GM19438 (cell line): ENCODE data around the gene NTM.
"Not testable (repeated sequence)": the region's sequence is repeated elsewhere in the genome, so short reads cannot be mapped to it uniquely, and the experiment has no call there.

ENCODE experiments used
- ATAC-seq: cut with Tn5 transposase; IDR thresholded peaks from one replicate; pipeline ENCODE4 v1.9.1; 2021; ENCODE audit warnings: low read depth; ENCODE audit not compliant: unreplicated experiment

NTM gene

DNA sequence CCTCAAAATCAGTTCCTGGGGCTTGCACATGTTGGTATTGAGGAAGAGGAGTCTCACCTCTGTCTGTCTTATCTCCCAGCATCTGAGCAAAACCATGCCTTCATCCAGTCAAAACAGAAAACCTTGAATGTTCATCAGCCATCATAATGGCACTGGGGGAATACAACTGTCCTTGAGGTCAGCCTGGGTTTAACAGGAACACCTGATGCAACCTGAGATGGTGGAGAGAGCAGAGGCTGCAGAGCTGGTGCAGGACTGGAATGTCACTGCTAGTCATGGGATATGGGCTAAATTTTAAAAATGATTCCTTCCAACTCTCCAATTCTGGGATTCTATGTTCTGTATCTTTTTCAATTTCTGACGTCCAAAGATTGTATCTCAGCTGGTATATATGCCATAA lies 931.0 kb downstream of the NTM start:
- ATAC-seq: no peak

DNA sequence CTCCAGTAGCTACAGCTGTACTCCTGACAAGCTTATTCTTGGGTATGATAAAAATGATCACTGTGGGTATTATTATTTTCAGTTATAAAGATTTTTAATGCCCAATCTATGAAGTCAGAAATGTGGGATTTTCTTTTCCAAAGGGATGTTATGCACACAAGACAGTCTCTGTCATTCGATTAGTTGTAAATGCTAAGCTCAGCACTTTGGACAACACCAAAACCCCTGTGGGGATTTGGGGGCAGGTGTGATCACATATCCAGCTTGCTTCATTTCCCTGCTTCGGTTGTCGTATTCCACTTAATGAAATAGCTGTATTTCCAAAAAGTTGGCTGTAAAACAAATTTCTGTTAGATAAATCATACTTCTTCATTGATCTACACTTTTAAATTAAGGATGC lies 931.5 kb downstream of the NTM start:
- no peak for ATAC-seq

DNA sequence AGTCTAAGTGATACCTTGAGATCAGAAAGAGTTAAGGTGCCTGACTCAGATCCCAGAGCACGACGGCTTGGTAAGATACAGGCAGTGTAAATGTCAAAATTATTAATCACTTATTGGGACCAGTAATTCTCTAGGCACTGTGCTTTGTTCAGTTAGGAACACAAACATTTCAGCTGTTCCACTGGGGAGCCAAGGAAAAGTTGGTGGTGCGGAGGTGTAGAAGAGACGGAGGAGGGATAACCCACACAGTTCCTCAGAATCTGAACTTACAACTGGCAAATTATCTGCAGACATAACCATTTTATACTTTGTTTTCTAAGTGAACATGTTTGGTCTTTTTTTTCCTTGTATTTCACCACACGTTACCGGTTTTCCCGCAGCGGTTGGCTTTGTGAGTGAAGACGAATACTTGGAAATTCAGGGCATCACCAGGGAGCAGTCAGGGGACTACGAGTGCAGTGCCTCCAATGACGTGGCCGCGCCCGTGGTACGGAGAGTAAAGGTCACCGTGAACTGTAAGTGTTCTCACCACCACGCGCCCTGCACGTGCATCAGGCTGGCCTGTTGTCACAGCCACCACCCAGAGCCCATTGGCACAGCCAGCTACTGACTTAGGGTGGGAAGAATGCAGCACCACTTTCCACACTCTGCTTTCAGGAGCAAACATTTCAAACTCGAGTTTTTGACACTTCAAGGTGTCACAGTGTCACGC lies 937.0 kb downstream of the NTM start:
- ATAC-seq: no peak

DNA sequence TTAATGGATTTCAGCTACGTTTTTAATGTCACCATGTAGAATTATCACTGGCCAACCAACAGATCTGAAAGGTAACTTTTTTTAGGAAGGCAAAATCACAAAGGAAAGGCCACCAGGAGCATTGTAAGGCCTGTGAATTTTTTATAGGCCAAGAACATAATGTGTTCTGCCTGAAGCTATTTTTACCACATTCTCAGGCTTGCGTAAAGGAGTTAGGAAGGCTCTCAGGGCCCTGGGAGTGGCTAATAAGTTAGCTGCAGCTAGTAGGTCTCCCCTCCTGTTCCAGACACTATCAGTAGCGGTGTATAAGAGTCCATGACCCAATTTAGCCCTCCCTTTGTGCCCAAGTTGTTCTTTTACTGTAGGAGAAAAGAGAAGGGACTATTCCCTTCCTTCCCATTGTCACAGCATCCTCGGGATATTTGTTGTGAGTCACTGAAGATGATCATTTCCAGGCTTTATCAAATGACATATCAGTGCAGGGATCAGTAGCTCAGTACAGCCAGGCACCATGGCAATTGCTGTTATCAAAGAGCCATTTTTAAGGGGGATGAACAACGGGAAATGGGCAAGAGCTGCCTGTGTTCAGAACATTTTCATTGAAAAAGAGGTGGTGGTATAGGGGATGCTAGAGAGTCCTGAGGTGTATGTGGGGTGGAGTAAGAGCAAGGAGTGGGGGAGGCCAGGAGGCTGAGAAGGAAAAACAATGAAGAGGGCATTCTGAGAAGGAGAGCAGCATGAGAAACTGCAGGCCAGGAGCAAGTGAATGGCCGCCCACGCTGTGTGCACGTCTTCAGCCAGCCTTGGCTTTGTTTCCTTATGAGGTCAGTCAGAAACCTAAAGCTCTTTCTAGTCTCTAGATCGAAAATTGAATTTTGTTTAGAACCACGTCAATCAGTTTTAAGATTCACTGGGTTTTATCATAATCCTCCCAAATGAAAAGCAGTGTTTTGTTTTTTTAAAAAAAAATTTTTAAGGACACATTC lies 940.3 kb downstream of the NTM start:
- ATAC-seq: no peak

DNA sequence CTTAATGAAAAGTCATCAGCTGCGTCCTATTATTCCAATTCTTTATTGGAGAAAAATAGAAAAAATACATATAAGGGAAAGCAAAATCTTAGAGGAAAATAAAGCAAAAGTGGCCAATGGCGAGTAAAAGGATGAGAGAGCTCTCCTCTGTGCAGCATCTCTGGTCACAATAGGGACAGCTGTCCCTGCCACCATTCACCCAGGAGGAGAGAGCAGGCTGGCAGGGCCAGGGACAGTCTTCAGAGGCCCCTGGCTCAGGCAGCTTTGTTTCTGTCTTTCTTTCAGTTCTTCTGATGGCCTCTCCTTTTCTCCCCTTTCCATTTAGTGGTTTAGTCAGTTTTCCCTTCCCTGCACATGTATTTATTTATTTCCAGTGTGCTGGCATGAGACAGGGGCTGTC lies 941.3 kb downstream of the NTM start:
- no peak for ATAC-seq

- ATAC-seq: no peak
Measured at GRCh38 chr11:132312161-132312560, 941.7 kb downstream of the NTM start.

DNA sequence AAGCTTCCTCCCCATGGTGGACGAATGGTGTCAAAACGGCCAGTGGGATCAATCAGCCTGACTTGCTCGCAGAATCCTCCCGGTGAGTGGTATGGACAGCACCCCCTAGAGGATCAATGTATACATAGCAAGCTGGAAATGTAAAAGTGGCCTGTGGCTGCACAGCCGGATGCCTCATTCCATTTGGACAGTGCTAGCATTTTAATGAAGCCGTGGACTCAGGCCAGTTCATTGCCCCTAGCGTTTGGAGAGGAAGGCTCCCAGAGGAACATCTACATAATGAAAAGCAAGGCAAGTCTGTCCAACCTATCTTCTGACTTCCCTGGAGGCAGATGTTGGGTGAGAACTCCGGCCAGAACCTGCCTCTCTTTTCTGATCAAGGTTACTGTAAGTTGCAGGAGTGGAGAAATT lies 942.3 kb downstream of the NTM start:
- ATAC-seq: no peak

DNA sequence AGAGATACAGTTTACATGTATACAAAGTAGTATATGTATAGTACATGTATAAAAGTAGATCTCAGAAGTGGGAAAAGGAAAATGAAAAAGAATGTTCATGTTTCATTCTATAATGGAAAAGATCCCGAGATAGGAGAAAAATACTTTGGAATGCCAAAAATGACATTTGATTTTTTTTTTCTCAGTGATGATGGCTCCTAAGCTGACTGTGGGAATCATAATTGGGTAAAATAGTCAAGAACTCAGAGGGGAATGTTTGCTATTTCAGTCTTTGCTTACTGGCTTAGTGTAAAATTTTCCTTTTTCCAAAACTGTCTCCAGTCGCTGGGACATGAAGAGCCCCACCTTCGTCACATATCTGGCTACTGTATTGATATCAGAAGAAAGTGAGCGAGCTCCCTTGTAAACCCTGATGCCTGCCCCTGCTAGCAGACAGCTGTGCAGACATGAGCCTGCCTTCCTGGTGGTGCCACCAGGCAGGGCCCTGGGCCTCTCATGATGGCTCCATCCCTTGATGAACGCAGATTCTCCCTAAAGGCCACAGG lies 944.6 kb downstream of the NTM start:
- no peak for ATAC-seq

DNA sequence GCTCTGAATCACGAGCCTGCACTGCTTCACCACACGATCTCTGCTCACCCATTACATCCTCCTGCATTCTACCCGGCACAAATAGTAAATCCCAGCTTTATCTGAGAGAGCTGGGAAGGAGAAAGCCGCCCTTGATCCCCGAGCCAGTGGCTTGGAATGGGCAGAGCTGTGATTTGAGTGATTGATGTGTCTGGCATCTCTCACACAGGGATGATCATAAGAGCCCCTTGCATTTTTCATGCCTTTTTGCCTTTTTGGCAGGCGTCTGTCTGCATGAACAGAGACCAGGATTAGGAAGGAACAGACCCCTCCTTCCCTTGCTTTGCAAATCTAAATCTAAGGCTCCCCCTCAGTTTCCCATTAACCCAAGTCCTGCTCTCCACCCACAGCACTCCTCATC lies 945.3 kb downstream of the NTM start:
- ATAC-seq: no peak

DNA sequence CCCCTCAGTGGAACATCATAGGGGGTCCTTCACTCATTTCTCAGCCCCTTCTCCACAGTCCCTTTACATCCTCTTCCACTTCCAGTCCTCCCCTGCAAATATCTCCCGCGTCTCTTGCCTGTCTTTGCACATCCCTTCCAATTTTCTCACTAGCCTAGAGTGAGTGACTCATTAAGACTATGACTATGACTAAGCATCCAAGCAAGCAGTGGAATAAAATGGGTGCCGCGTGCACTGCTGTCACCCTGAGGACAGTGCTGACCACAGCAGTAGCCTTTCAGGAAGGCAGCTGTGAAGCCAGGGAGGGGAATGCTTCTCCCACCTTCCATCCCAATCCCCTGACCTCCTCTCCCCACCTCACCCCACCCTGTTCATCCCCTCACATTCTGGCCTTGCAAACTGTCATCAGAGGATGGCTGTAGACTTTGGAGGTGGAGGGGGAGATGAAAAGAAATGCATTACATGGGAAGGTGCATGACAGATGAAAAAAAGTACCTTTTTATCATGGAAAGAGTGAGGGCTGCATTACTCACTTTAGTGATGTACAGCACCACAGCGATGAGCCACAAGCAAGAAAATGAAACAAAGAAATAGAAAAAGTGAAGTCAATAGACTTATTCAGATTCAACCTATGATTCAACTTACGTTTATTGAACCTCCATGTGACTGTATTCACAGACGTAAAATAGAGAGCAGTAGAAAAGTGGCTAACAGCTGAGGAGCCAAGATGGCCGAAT lies 948.2 kb downstream of the NTM start:
- no peak for ATAC-seq

DNA sequence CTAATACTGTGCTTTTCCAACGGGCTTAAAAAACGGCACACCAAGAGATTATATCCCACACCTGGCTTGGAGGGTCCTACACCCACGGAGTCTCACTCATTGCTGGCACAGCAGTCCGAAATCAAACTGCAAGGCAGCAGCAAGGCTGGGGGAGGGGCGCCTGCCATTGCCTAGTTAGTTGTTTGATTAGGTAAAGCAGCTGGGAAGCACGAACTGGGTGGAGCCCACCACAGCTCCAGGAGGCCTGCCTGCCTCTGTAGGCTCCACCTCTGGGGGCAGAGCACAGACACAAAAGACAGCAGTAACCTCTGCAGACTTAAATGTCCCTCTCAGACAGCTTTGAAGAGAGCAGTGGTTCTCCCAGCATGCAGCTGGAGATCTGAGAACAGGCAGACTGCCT lies 949.0 kb downstream of the NTM start:
- ATAC-seq: not testable (repeated sequence)

GRCh38 chr11:132330515-132330914 lies 960.1 kb downstream of the NTM start:
- ATAC-seq: no peak

- no peak for ATAC-seq
Measured at GRCh38 chr11:132332521-132332920, 962.1 kb downstream of the NTM start.

DNA sequence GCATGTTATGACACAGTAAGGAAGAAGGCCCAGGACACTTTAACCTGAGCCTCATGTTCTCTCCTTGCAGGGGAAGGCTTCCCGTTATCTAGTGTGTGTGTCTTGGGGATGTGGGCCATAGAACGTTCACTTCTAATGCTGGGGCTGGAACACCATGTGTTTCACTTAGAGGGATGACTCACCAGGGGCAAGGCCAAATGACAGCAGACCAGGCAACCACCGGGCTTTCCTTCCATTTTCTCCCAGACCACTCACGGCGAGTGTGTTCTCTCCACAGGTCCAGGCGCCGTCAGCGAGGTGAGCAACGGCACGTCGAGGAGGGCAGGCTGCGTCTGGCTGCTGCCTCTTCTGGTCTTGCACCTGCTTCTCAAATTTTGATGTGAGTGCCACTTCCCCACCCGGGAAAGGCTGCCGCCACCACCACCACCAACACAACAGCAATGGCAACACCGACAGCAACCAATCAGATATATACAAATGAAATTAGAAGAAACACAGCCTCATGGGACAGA lies 964.4 kb downstream of the NTM start:
- no peak for ATAC-seq

GRCh38 chr11:132335311-132335710 lies 964.9 kb downstream of the NTM start:
- ATAC-seq: no peak

GRCh38 chr11:132336781-132337535 lies 966.5 kb downstream of the NTM start:
- no peak for ATAC-seq

- ATAC-seq: no peak
Measured at GRCh38 chr11:132337819-132338416, 967.5 kb downstream of the NTM start.

DNA sequence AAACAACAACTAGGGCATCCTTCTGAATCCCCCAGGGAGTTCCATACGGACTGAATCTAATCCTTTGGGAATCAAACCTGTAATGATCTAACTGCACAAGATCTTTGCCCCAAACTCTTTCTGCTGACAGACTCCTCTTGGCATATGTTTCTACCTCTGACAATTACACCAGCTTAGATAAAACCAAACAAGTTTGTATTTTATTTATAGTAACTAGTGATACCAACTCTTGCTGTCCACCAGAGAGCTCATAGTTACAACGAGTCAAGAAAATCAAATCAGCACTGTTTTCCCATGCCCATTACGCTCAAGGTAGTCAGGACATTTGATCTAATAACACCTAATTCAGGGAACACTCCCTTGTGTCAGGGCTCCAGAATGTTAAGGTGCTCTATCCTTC lies 972.0 kb downstream of the NTM start:
- no peak for ATAC-seq

DNA sequence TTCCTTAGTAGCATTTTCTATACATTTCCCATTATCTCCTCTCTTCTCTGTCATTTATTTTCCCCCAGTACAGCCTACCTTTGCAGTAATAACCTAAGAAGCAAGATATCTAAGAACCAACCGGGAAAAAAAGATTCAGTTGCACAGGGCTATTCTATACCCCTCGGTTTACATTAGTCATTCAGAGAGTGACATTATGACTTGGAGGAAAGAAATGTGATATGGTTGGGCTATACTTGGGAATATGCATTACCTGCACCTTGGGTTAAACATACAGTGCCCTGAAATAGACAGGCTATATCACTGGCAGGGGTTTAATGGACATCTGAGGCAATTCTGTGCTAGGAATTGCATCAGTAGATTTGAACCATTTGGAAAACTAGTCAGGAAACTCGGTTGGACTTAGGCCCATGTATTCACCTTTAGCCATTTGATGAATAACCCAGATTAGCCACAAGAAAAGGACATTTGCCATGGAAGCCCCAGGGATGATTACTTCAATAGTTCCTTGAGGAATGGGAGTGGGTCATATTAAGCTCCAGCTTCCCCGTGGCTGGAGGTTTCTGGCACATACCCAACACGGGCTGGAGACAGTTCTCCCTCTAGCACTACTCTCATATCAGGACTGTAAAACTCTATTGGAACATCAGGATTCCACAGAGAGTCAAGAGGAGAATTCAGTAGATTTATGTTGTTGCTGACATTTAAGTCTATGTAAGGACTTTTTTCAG lies 973.2 kb downstream of the NTM start:
- ATAC-seq: no peak
